Transverse colon (tissue), 4 donors: ENCODE data around the gene MIOX. TPM values are rescaled to one million over a fixed set of nuclear protein-coding genes. Genes with fewer than 3 reads are reported as not detected.

Experiments used
- DNase-seq: peaks from one replicate; pipeline ENCODE4 v3.0.0-alpha.2; 2019
- H3K27ac ChIP-seq, 4 donors: fragments of 200-600 bp; sonication (generic); 2 replicates each; pipeline ENCODE4 v1.5.1; 2016 to 2018; ENCODE audit warnings: inconsistent platforms in 4 of 4
- H3K27me3 ChIP-seq: fragments of 200-600 bp; sonication (generic); 2 replicates; pipeline ENCODE4 v1.5.1; 2017; ENCODE audit warnings: inconsistent platforms
- H3K36me3 ChIP-seq, 4 donors: fragments of 200-600 bp; sonication (generic); 2 replicates each; pipeline ENCODE4 v1.5.1; 2017 to 2019; ENCODE audit warnings: inconsistent platforms in 4 of 4
- H3K4me1 ChIP-seq, 4 donors: fragments of 200-600 bp; sonication (generic); 2 replicates each; pipeline ENCODE4 v1.5.1; 2017 to 2020; ENCODE audit warnings: inconsistent platforms in 4 of 4
- H3K4me3 ChIP-seq, 4 donors: fragments of 200-600 bp; sonication (generic); 1 replicate in 1 of 4; 2 replicates in 3 of 4; pipeline versions ENCODE4 v1.5.1 to v1.6.1; 2017 to 2019; ENCODE audit warnings: inconsistent platforms in 4 of 4
- H3K9me3 ChIP-seq, 2 donors: fragments of 200-600 bp; sonication (generic); 2 replicates each; pipeline ENCODE4 v1.5.1; 2017 to 2019; ENCODE audit warnings: inconsistent platforms in 2 of 2
- CTCF ChIP-seq, 5 experiments: fragments of 200-600 bp in 3 of 5; fragments of 450-650 bp in 2 of 5; sonication (generic) in 3 of 5; IDR thresholded peaks; 1 replicate in 2 of 5; 2 replicates in 3 of 5; pipeline ENCODE4 v1.5.1; 2016 to 2017; ENCODE audit warnings: antibody characterized with exemption in 5 of 5, inconsistent platforms in 3 of 5, mild to moderate bottlenecking in 2 of 5, moderate library complexity in 1 of 5
- EP300 ChIP-seq: sonication (generic); formaldehyde crosslinking; IDR thresholded peaks from one replicate; pipeline ENCODE4 v1.6.1; 2017; ENCODE audit warnings: antibody characterized with exemption, low read depth
- POLR2A ChIP-seq: fragments of 450-650 bp; IDR thresholded peaks from one replicate; pipeline ENCODE4 v1.6.1; 2016; ENCODE audit warnings: antibody characterized with exemption, mild to moderate bottlenecking, moderate library complexity
- POLR2AphosphoS5 ChIP-seq, 3 donors: sonication (generic); formaldehyde crosslinking; IDR thresholded peaks; one replicate each; pipeline ENCODE4 v1.6.1; 2016; ENCODE audit warnings: antibody characterized with exemption in 3 of 3
- WGBS, 2 donors: methylation state at CpG; one replicate each; pipeline ENCODE4 v1.1.5; 2018; ENCODE audit warnings: low coverage in 1 of 2; 5-methylcytosine and 5-hydroxymethylcytosine counted together
- in situ Hi-C, 4 donors: fragments of 200-750 bp; cut with MboI; loops; one replicate each; pipeline versions ENCODE4 v1.15.0 to v1.15.1; 2017; ENCODE audit warnings: low sequenced_read_pairs in 3 of 4, low pct_ligation_motif_present in 1 of 4, low pct_unique_long_range_greater_than_20kb in 1 of 4
- intact Hi-C: fragments of 100-400 bp; cut with DNase I; formaldehyde crosslinking; loops from one replicate; pipeline ENCODE4 v1.15.1; 2023; ENCODE audit warnings: low total_unique reads
- total RNA-seq, 4 donors: library from RNA; depleted of rRNA; stranded (reverse); fragments of >200 nt; gene quantifications; one replicate each; pipeline ENCODE4 v1.1.0, GENCODE V29; 2016

The MIOX gene
- total RNA-seq, 4 donors from 2014 or later: not detected

- no peak overlapping the region for H3K27ac ChIP-seq
- no peaks in the 10 kb centered on the region for H3K9me3 ChIP-seq
- H3K4me3 ChIP-seq: no peak overlapping the region
- DNase-seq: no peak
- H3K4me1 ChIP-seq: peaks cover 0 to 6% (median 3%) of the 10 kb centered on the region in 4 donors
- in situ Hi-C loops: no loop called here
- peaks cover 0 to 25% (median 12%) of the 10 kb centered on the region in 4 donors for H3K36me3 ChIP-seq
- H3K27me3 ChIP-seq: no peaks in the 10 kb centered on the region
- TF ChIP-seq POLR2A (no peak), EP300 (no peak), POLR2AphosphoS5 (IDR thresholded peaks at IDR 0.05) (no peak), CTCF (IDR thresholded peaks at IDR 0.05) (no peak)
- intact Hi-C loops: no loop called here
- WGBS, 2 donors: 83% methylated on average over 15 of the region's 17 CpGs; no CpG with 5 or more reads in 1 of the 2 donors
These were observed 47.3 kb upstream of the MIOX start for GRCh38 chr22:50439314-50439870.

- H3K36me3 ChIP-seq: peaks cover 0 to 25% (median 11%) of the 10 kb centered on the region in 4 donors
- H3K27me3 ChIP-seq: no peaks in the 10 kb centered on the region
- intact Hi-C loops: no loop called here
- in situ Hi-C loops: no loop called here
- DNase-seq: no peak
- H3K4me3 ChIP-seq: no peak overlapping the region
- TF ChIP-seq POLR2A (no peak), CTCF (IDR thresholded peaks at IDR 0.05) (no peak), EP300 (no peak), POLR2AphosphoS5 (IDR thresholded peaks at IDR 0.05) (no peak)
- no peak overlapping the region for H3K27ac ChIP-seq
- H3K9me3 ChIP-seq: no peaks in the 10 kb centered on the region
- peaks cover 0 to 11% (median 8%) of the 10 kb centered on the region in 4 donors for H3K4me1 ChIP-seq
- 86% methylated on average over 10 of the region's 10 CpGs; no CpG with 5 or more reads in 1 of the 2 donors for WGBS, 2 donors
These were observed 46.8 kb upstream of the MIOX start for GRCh38 chr22:50439871-50440331.

DNA sequence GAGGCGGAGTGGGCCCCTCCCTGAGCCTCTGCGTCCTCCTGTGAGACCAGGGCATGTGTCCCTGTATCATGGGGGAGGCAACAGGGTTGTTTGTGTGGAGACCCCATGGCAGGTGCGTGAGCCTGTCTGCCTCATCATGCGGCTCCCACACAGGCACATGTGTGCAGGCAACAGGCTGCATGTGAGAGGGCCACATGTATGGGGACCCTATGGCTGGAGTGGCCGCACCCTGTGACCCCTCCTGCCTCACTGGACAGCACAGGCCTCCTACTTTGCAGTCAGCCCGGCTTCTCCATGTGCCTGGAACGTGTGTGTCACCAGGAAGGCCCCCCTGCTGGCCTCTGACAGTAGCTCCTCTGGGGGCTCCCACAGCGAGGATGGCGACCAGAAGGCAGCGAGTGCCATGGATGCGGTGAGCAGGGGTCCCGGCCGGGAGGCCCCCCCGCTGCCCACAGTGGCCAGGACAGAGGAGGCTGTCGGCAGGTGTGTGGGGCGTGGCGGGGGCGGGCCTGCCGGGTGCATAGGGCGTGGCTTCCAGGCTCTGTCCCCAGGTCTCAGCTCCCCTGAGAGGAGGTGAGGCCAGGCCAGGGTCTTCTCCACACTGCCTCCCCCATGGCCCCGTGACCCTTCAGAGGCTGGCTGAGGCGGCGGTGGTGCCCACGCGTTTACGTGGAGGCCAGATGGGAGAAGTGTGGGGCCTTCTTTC lies 46.0 kb upstream of the MIOX start:
- Histone ChIP-seq H3K9me3 (no peaks in the 10 kb centered on the region), H3K4me1 (peaks cover 0 to 12% (median 9%) of the 10 kb centered on the region in 4 donors), H3K4me3 (no peak overlapping the region), H3K36me3 (peaks cover 0 to 25% (median 7%) of the 10 kb centered on the region in 4 donors), H3K27me3 (no peaks in the 10 kb centered on the region), H3K27ac (no peak overlapping the region)
- intact Hi-C loops: no loop called here
- no peak for DNase-seq
- in situ Hi-C loops: no loop called here
- 77% methylated on average over 23 of the region's 26 CpGs; no CpG with 5 or more reads in 1 of the 2 donors for WGBS, 2 donors
- TF ChIP-seq POLR2A: no peak

GRCh38 chr22:50441428-50441993 lies 45.1 kb upstream of the MIOX start:
- in situ Hi-C loops (no loop called here), intact Hi-C loops (no loop called here)
- Histone ChIP-seq H3K9me3 (no peaks in the 10 kb centered on the region), H3K4me1 (peaks cover 0 to 12% (median 9%) of the 10 kb centered on the region in 4 donors), H3K4me3 (no peak overlapping the region), H3K27ac (no peak overlapping the region), H3K27me3 (no peaks in the 10 kb centered on the region), H3K36me3 (peaks cover 0 to 23% (median 4%) of the 10 kb centered on the region in 4 donors)
- WGBS, 2 donors: 89% methylated on average over 17 of the region's 17 CpGs; no CpG with 5 or more reads in 1 of the 2 donors
- no peak for TF ChIP-seq CTCF (IDR thresholded peaks at IDR 0.05)
- no peak for DNase-seq
